AG04450 (cell line): ENCODE measurements around the gene TLX3. TPM values are rescaled to one million over a fixed set of nuclear protein-coding genes. Genes with fewer than 3 reads are reported as not detected.

ENCODE experiments used
- CTCF ChIA-PET: fragments of 300-600, 350-600 bp; formaldehyde crosslinking; extraction: SDS; loops from one replicate; lab custom pipeline; 2022; ENCODE audit warnings: antibody characterized with exemption, inconsistent platforms; lab: Charles Lee
- POLR2A ChIA-PET: fragments of 350-600 bp; formaldehyde crosslinking; extraction: SDS; loops from one replicate; lab custom pipeline; 2021; ENCODE audit warnings: antibody characterized with exemption, inconsistent platforms; lab: Yijun Ruan, JAX
- DNase-seq: peaks from one replicate; pipeline ENCODE4 v3.0.0-alpha.2; 2011; ENCODE audit warnings: low read depth, low spot score
- H3K27ac ChIP-seq: one replicate; pipeline ENCODE4 v1.5.1; 2012; ENCODE audit warnings: low read depth, low read length, control low read depth
- H3K27me3 ChIP-seq: one replicate; pipeline ENCODE4 v1.6.0; 2012; ENCODE audit warnings: low read length; ENCODE audit not compliant: control insufficient read depth, insufficient read depth
- H3K4me3 ChIP-seq: 2 replicates; pipeline ENCODE4 v1.5.1; 2011; ENCODE audit warnings: mild to moderate bottlenecking, low read depth, low read length, control low read depth
- H3K9me3 ChIP-seq: 2 replicates; pipeline ENCODE4 v1.5.1; 2012; ENCODE audit warnings: low read length; ENCODE audit not compliant: control insufficient read depth, insufficient read depth
- polyA plus RNA-seq: library from polyadenylated mRNA; depleted of rRNA; stranded (reverse); fragments of >200 nt; gene quantifications from 2 replicates; pipeline ENCODE4 v1.2.3, GENCODE V29; 2011
- TF ChIP-seq, protein P1 (sequence below): IDR thresholded peaks from 2 replicates; pipeline ENCODE4 v1.5.1; 2011; ENCODE audit warnings: low read depth, low read length, control low read depth, inconsistent platforms

Gene TLX3
- polyA plus RNA-seq, 1 experiment = not detected

DNA sequence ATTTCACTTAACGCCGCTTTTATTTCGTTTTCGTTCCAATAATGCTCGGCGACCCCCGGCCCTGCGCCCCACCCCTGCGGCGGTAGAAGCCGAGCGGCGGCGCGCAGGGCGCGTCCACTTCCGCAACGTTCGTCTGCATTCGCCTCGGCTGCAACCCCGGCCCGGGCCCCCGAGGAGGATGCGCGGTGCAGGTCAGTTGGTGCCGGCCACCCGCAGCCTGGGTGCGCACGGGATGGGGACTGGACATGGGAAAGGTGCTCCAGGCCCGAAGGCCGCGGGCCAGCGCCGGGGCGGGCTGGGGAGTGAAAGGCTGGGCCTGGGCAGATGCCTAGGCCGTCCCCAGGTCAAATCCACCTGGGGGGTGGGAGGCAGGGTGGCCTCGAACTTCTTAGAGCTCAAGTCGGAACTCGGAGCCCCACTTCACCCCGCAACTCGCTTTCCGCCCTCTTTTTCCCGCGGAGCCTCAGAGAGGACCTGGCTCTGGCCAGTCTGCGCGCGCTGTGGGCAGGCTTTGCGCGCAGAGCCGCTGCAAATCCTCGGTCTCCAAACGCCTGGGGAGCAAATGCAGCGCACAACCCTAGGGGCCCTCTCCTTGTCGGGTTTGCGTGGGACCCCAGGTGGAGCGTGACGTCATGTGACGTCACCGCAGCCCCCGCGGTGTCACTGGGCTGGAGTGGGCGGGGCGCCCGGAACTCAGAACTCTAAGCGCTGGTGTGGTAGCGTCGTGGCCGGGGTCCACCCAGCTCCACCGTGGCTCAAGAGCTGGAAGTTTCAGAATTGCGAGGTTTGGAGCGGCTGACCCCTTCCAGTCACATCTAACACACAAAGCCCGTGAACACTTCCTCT is 3.3 kb downstream of the TLX3 start:
- Histone ChIP-seq H3K27me3 (peaks cover 95% of the 10 kb centered on the region), H3K9me3 (peaks cover 22% of the 10 kb centered on the region; the same call in 1 of the 2 replicates), H3K4me3 (no peak overlapping the region), H3K27ac (no peak overlapping the region)
- DNase-seq = no peak
- ChIA-PET POLR2A (no interaction called here), CTCF (interaction anchor here (0.7 kb wide), 1 partner anchor 105 kb away, joined by 3 read pairs; no protein-coding TSS in a partner anchor)
- TF ChIP-seq, protein P1, sequence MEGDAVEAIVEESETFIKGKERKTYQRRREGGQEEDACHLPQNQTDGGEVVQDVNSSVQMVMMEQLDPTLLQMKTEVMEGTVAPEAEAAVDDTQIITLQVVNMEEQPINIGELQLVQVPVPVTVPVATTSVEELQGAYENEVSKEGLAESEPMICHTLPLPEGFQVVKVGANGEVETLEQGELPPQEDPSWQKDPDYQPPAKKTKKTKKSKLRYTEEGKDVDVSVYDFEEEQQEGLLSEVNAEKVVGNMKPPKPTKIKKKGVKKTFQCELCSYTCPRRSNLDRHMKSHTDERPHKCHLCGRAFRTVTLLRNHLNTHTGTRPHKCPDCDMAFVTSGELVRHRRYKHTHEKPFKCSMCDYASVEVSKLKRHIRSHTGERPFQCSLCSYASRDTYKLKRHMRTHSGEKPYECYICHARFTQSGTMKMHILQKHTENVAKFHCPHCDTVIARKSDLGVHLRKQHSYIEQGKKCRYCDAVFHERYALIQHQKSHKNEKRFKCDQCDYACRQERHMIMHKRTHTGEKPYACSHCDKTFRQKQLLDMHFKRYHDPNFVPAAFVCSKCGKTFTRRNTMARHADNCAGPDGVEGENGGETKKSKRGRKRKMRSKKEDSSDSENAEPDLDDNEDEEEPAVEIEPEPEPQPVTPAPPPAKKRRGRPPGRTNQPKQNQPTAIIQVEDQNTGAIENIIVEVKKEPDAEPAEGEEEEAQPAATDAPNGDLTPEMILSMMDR = no peak

DNA sequence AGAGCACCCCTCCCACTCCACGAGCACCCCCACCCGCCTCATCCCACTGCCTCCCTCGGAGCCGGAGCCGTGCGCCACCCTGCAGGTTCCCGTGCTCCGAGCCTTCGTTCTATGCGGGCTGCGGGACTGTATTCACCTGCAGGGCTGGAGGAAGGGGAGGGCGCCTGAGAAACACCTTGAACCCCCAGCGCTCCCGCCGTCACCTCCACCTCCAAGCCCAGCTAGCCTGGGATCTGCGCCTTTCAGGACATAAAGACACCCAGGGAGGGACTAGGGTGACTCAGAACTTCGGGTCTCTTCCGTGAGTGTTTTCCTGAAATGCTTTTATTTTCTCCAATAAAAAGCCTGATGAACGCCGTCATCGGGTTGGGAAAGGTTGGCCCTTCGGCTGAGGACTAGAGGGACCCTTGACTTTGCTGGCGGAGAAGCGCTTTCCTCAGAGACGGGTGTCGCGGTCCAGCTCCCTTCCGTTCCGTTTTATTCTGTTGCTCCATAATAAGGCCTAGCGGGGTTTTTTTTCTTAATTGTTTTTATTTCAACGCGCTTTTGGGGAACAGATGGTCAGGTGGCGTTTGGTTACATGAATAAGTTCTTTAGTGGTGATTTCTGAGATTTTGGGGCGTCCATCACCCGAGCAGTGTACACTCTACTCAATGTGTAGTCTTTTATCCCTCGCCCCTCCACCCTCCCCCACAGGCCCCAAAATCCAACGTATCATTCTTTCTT is 4.6 kb downstream of the TLX3 start:
- TF ChIP-seq, protein P1 = no peak
- CTCF ChIA-PET = no interaction called here

DNA sequence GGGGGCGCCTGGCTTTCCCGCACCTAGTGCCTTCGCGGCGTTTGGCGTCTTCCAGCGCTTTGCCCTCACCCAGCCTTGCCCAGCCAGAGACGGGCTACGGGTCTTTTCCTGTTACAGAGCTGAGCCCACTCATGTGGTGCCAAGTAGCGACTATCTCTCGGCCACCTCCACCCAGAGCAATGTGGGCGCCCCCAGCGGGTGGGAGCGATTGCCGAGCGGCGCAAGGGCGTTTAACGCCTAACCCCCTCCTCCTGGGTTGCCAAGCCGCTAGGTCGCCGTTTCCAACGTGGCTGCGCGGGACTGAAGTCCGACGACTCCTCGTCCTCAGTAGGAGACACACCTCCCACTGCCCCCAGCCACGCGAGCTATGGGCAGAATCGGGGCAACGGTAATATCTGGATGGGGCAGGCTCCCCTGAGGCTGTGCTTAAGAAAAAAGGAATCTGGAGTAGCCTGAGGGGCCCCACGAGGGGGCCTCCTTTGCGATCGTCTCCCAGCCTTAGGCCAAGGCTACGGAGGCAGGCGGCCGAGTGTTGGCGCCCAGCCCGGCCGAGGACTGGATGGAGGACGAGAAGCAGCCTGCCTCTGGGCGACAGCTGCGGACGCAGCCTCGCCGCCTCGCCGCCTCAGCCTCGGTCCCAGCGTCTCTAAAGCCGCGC is 5.8 kb downstream of the TLX3 start:
- Histone ChIP-seq H3K27me3 (peaks cover 95% of the 10 kb centered on the region), H3K9me3 (peaks cover 19% of the 10 kb centered on the region; the same call in 1 of the 2 replicates), H3K4me3 (no peak overlapping the region), H3K27ac (no peak overlapping the region)
- ChIA-PET POLR2A (no interaction called here), CTCF (interaction anchor here (2.0 kb wide), 1 partner anchor 28 kb away, joined by 4 read pairs; no protein-coding TSS in a partner anchor)
- no peak for DNase-seq
- TF ChIP-seq, protein P1 = no peak

More for the DNA sequence above, 4.6 kb downstream of the TLX3 start:
- no peak for DNase-seq
- POLR2A ChIA-PET = no interaction called here
- H3K9me3 ChIP-seq = peaks cover 21% of the 10 kb centered on the region; the same call in 1 of the 2 replicates
- peaks cover 95% of the 10 kb centered on the region for H3K27me3 ChIP-seq
- H3K27ac ChIP-seq = no peak overlapping the region
- H3K4me3 ChIP-seq = no peak overlapping the region

DNA sequence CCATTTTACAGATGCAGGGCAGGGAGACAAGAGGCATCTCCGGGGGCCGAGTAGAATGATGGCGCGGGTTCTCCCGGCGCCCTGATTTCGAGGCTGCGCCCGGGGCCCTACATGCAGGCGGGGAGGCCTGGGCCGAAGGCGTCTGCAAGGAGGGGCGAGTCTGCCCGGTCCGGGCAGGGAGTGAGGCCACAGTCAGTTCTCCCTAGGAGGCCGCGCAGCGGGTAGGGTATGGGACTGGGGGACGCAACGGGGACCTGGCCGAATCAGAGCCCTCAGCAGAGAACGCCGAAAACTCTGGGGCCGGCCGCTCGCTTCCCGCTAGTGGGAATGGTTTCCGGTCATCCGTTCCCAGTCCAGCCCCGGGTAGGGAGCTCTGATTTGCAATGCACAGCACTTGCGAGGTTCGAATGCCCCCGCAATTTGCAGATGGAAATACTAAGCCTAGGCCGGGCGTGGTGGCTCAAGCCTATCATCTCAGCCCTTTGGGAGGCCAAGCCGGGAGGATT is 6.4 kb downstream of the TLX3 start:
- no peak for DNase-seq
- TF ChIP-seq, protein P1 = no peak
- ChIA-PET CTCF (interaction anchor here (2.0 kb wide), 1 partner anchor 27 kb away, joined by 4 read pairs; no protein-coding TSS in a partner anchor), POLR2A (no interaction called here)
- H3K4me3 ChIP-seq = no peak overlapping the region
- H3K27ac ChIP-seq = no peak overlapping the region
- H3K27me3 ChIP-seq = peaks cover 94% of the 10 kb centered on the region
- H3K9me3 ChIP-seq = peaks cover 16% of the 10 kb centered on the region; the same call in 1 of the 2 replicates
